ENCODE measurements around the gene ESRRB.

DNA sequence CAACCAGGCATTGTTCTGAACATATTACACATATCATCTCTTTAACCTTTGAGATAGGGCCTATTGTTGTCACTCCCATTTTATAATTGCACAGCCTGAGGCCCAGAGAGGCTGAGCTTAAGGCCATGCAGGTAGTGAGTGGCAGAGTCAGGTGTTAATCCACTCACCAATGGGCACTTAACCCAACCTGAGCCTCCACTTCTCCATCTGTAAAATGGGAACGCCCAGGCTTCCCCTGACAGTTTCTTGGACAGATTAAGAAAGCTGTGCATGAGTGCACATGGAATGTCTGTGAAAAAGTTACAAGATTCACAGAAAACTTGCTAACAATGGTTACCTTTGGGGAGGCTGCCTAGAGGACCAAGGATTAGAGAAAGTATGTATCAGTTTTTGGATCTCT, 32.9 kb downstream of the ESRRB start:
- TF ChIP-seq, protein P1, sequence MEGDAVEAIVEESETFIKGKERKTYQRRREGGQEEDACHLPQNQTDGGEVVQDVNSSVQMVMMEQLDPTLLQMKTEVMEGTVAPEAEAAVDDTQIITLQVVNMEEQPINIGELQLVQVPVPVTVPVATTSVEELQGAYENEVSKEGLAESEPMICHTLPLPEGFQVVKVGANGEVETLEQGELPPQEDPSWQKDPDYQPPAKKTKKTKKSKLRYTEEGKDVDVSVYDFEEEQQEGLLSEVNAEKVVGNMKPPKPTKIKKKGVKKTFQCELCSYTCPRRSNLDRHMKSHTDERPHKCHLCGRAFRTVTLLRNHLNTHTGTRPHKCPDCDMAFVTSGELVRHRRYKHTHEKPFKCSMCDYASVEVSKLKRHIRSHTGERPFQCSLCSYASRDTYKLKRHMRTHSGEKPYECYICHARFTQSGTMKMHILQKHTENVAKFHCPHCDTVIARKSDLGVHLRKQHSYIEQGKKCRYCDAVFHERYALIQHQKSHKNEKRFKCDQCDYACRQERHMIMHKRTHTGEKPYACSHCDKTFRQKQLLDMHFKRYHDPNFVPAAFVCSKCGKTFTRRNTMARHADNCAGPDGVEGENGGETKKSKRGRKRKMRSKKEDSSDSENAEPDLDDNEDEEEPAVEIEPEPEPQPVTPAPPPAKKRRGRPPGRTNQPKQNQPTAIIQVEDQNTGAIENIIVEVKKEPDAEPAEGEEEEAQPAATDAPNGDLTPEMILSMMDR (IDR thresholded peaks at IDR 0.05): no peak
- no peak for TF ChIP-seq POLR2A (IDR thresholded peaks at IDR 0.05)

Data from heart left ventricle (tissue), 13 donors.